Astrocyte (in vitro differentiated cells and primary cell): Measurements from ENCODE around the gene SAA2.

ENCODE experiments used
- CTCF ChIP-seq: IDR thresholded peaks from 2 replicates; pipeline ENCODE4 v1.5.1; 2011; ENCODE audit warnings: low read depth, mild to moderate bottlenecking, inconsistent platforms, low read length, moderate library complexity; ENCODE audit not compliant: insufficient read depth
- EZH2 ChIP-seq: IDR thresholded peaks from 2 replicates; pipeline ENCODE4 v1.6.1; 2012; ENCODE audit warnings: mild to moderate bottlenecking, low read length, inconsistent platforms; ENCODE audit not compliant: insufficient read depth

- TF ChIP-seq CTCF (no peak), EZH2 (no peak)
Measured at GRCh38 chr11:18282626-18283025, 34.2 kb upstream of the SAA2 start.
